Astrocyte (in vitro differentiated cells and primary cell): ENCODE measurements around the gene C8B. TPM values are rescaled to one million over a fixed set of nuclear protein-coding genes. Genes with fewer than 3 reads are reported as not detected.
A peak's percentile ranks its signal among the peaks of the same experiment; 100 is the strongest.

Experiments used
- DNase-seq: peaks from one replicate; pipeline ENCODE4 v3.0.0-alpha.2; 2010; ENCODE audit warnings: low read depth
- FAIRE-seq: peaks from 2 replicates; lab custom pipeline; 2011; peaks lifted over from hg19 to GRCh38; lab: Jason Lieb, UNC
- H2AFZ ChIP-seq: 2 replicates; pipeline ENCODE4 v1.6.0; 2012; ENCODE audit warnings: low read depth, low read length, inconsistent platforms
- H3K27ac ChIP-seq: 2 replicates; pipeline ENCODE4 v1.5.1; 2011; ENCODE audit warnings: low read depth, low read length, inconsistent platforms
- H3K27me3 ChIP-seq: 2 replicates; pipeline ENCODE4 v1.6.0; 2011; ENCODE audit warnings: low read length, inconsistent platforms; ENCODE audit not compliant: insufficient read depth
- H3K36me3 ChIP-seq: 2 replicates; pipeline ENCODE4 v1.5.1; 2011; ENCODE audit warnings: low read length, inconsistent platforms; ENCODE audit not compliant: insufficient read depth
- H3K4me1 ChIP-seq: 2 replicates; pipeline ENCODE4 v1.5.1; 2011; ENCODE audit warnings: low read length, inconsistent platforms; ENCODE audit not compliant: insufficient read depth
- H3K4me2 ChIP-seq: 2 replicates; pipeline ENCODE4 v1.6.0; 2012; ENCODE audit warnings: low read length, inconsistent platforms
- H3K4me3 ChIP-seq: 2 replicates; pipeline ENCODE4 v1.5.1; 2011; ENCODE audit warnings: low read depth, mild to moderate bottlenecking, low read length, inconsistent platforms; ENCODE audit not compliant: insufficient read depth
- H3K79me2 ChIP-seq: 2 replicates; pipeline ENCODE4 v1.6.0; 2012; ENCODE audit warnings: mild to moderate bottlenecking, low read length, inconsistent platforms; ENCODE audit not compliant: insufficient read depth
- H3K9ac ChIP-seq: 2 replicates; pipeline ENCODE4 v1.6.0; 2012; ENCODE audit warnings: mild to moderate bottlenecking, low read length, inconsistent platforms
- H3K9me3 ChIP-seq: 2 replicates; pipeline ENCODE4 v1.5.1; 2012; ENCODE audit warnings: low read depth, mild to moderate bottlenecking, low read length, inconsistent platforms; ENCODE audit not compliant: insufficient read depth
- H4K20me1 ChIP-seq: 2 replicates; pipeline ENCODE4 v1.6.0; 2012; ENCODE audit warnings: low read length, inconsistent platforms; ENCODE audit not compliant: insufficient read depth
- H3K27ac Mint-ChIP-seq: one replicate; pipeline ENCODE4 v1.8.0; 2021; ENCODE audit warnings: mild to moderate bottlenecking, mixed read lengths; ENCODE audit not compliant: unreplicated experiment
- H3K27me3 Mint-ChIP-seq: one replicate; pipeline ENCODE4 v1.8.0; 2021; ENCODE audit warnings: low read depth, mixed read lengths; ENCODE audit not compliant: unreplicated experiment
- H3K36me3 Mint-ChIP-seq: one replicate; pipeline ENCODE4 v1.8.0; 2021; ENCODE audit warnings: low read depth, mixed read lengths; ENCODE audit not compliant: unreplicated experiment
- H3K4me1 Mint-ChIP-seq: one replicate; pipeline ENCODE4 v1.8.0; 2021; ENCODE audit warnings: low read depth, mixed read lengths; ENCODE audit not compliant: unreplicated experiment
- H3K4me3 Mint-ChIP-seq: one replicate; pipeline ENCODE4 v1.8.0; 2021; ENCODE audit warnings: mild to moderate bottlenecking, moderate library complexity, mixed read lengths; ENCODE audit not compliant: unreplicated experiment
- H3K9me3 Mint-ChIP-seq: one replicate; pipeline ENCODE4 v1.8.0; 2021; ENCODE audit warnings: mild to moderate bottlenecking, mixed read lengths; ENCODE audit not compliant: unreplicated experiment
- EZH2 ChIP-seq: IDR thresholded peaks from 2 replicates; pipeline ENCODE4 v1.6.1; 2012; ENCODE audit warnings: mild to moderate bottlenecking, low read length, inconsistent platforms; ENCODE audit not compliant: insufficient read depth
- total RNA-seq: library from RNA; stranded (reverse); gene quantifications from 2 replicates; pipeline ENCODE4 v1.2.1, GENCODE V29; 2021
- TF ChIP-seq, protein P1 (sequence below): IDR thresholded peaks from 2 replicates; pipeline ENCODE4 v1.5.1; 2011; ENCODE audit warnings: low read depth, mild to moderate bottlenecking, inconsistent platforms, low read length, moderate library complexity; ENCODE audit not compliant: insufficient read depth

Gene C8B
- total RNA-seq, 1 donor from 2014 or later, result not detected

DNA sequence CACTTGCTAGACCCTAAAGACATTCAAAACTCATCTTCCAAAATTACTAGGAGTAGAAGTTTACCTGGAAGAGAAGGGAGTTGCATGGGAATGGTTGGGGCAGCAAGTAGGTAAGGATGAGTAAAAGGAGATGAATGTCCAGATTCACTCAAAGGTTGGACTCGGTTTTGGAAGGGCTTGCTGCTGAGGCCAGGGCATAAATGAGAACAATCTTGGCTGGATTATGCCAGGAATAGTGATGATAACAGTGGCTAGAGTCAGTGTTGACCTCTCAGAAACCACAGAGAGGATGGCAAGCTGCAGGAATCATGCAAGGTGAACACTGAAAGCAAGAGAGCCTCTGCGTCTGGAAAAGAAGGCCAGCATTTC, 67.8 kb downstream of the C8B start:
- no peak for FAIRE-seq
- Histone ChIP-seq H3K27me3 (no peaks in the 10 kb centered on the region), H3K4me1 (no peaks in the 10 kb centered on the region), H3K4me3 (no peak overlapping the region), H3K27ac (no peak overlapping the region), H4K20me1 (no peaks in the 10 kb centered on the region), H3K9ac (no peak overlapping the region), H3K36me3 (no peaks in the 10 kb centered on the region), H3K79me2 (no peaks in the 10 kb centered on the region), H3K4me2 (no peak overlapping the region), H2AFZ (no peak overlapping the region), H3K9me3 (no peaks in the 10 kb centered on the region)
- Mint-ChIP-seq H3K9me3 (no peaks in the 10 kb centered on the region), H3K4me3 (no peak overlapping the region), H3K36me3 (no peaks in the 10 kb centered on the region), H3K27ac (no peak overlapping the region), H3K4me1 (peaks cover 3% of the 10 kb centered on the region), H3K27me3 (peaks cover 28% of the 10 kb centered on the region)
- no peak for DNase-seq
- TF ChIP-seq, protein P1, sequence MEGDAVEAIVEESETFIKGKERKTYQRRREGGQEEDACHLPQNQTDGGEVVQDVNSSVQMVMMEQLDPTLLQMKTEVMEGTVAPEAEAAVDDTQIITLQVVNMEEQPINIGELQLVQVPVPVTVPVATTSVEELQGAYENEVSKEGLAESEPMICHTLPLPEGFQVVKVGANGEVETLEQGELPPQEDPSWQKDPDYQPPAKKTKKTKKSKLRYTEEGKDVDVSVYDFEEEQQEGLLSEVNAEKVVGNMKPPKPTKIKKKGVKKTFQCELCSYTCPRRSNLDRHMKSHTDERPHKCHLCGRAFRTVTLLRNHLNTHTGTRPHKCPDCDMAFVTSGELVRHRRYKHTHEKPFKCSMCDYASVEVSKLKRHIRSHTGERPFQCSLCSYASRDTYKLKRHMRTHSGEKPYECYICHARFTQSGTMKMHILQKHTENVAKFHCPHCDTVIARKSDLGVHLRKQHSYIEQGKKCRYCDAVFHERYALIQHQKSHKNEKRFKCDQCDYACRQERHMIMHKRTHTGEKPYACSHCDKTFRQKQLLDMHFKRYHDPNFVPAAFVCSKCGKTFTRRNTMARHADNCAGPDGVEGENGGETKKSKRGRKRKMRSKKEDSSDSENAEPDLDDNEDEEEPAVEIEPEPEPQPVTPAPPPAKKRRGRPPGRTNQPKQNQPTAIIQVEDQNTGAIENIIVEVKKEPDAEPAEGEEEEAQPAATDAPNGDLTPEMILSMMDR, result no peak
- no peak for TF ChIP-seq EZH2

DNA sequence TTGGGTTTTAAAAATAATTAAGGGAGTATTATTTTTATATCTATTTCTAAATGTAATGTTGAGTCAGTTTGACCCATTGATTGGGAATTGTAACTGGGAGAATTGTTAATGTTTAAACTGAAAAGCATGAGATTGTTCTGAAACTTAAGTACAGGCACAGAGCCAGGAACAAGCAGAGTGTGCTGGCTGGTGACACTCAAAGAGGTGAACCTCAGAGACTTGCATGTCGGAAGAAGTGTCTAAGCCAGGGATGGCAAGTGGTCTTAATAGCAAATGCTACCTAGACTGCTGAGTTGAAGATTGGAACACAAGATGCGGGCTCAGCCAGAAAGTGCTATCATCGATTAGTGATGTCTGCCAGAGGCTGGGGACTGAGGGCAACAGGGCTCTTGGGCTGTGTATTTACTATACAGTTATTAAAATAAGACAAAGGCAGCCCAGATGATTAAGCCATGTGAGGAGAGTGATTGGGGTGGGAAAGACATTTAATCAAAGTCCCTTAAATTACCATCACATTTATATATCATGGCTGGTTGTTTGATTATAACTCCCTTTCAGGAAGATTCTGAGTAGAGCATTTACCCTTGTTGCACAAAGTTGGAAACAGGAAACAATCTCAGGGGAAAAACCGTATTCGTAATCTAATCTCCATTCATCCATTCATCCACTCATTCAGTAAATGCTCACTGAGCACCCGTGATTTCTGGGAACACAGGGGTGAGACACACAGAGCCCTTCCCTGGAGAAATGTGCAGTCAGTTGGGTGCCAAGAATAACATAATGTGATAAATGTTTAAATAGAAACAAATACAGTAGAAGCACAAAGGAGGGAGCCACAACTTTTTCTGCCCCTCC, 68.4 kb downstream of the C8B start:
- Mint-ChIP-seq H3K36me3 (no peaks in the 10 kb centered on the region), H3K27ac (no peak overlapping the region), H3K4me1 (peaks cover 3% of the 10 kb centered on the region), H3K27me3 (peaks cover 28% of the 10 kb centered on the region), H3K4me3 (no peak overlapping the region), H3K9me3 (no peaks in the 10 kb centered on the region)
- H3K79me2 ChIP-seq, result no peaks in the 10 kb centered on the region
- no peaks in the 10 kb centered on the region for H3K4me1 ChIP-seq
- H3K4me2 ChIP-seq, result no peak overlapping the region
- no peaks in the 10 kb centered on the region for H3K27me3 ChIP-seq
- H2AFZ ChIP-seq, result no peak overlapping the region
- H3K27ac ChIP-seq, result no peak overlapping the region
- H3K9ac ChIP-seq, result no peak overlapping the region
- no peaks in the 10 kb centered on the region for H3K36me3 ChIP-seq
- H3K9me3 ChIP-seq, result no peaks in the 10 kb centered on the region
- no peaks in the 10 kb centered on the region for H4K20me1 ChIP-seq
- DNase-seq (peak; percentile 34), FAIRE-seq (no peak)
- TF ChIP-seq, protein P1, result no peak
- no peak overlapping the region for H3K4me3 ChIP-seq

DNA sequence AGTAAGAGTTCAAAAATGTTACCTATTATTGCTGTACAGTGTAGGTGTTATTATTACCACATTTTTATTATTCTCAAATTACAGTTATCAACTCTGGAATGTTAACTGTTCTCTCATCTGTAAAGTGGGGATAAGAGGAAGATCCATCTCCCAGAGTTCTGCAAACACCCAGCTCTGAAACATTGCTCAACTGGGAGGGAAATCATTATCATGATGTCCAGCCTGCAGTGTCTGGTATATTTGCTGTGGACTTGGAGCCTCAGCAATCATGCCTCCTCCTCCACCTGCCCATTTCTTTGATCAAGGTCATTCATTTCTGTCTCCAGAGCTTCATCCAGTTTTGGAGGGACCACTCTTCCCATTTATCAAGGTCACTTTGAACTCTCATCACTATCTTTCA, 71.8 kb downstream of the C8B start:
- H3K79me2 ChIP-seq, result no peaks in the 10 kb centered on the region
- Mint-ChIP-seq H3K27ac (no peak overlapping the region), H3K9me3 (no peaks in the 10 kb centered on the region), H3K27me3 (peaks cover 14% of the 10 kb centered on the region), H3K4me1 (no peaks in the 10 kb centered on the region), H3K36me3 (no peaks in the 10 kb centered on the region), H3K4me3 (no peak overlapping the region)
- no peak overlapping the region for H2AFZ ChIP-seq
- no peaks in the 10 kb centered on the region for H3K27me3 ChIP-seq
- H3K4me1 ChIP-seq, result no peaks in the 10 kb centered on the region
- no peak overlapping the region for H3K27ac ChIP-seq
- no peaks in the 10 kb centered on the region for H4K20me1 ChIP-seq
- TF ChIP-seq, protein P1, result no peak
- no peak for TF ChIP-seq EZH2
- no peak overlapping the region for H3K4me2 ChIP-seq
- H3K9ac ChIP-seq, result no peak overlapping the region
- DNase-seq (no peak), FAIRE-seq (no peak)
- H3K4me3 ChIP-seq, result no peak overlapping the region
- H3K9me3 ChIP-seq, result no peaks in the 10 kb centered on the region
- no peaks in the 10 kb centered on the region for H3K36me3 ChIP-seq
